ENCODE measurements around the gene TYRP1. TPM values are rescaled to one million over a fixed set of nuclear protein-coding genes. Genes with fewer than 3 reads are reported as not detected.

TYRP1 gene
- polyA plus RNA-seq = 0.37 TPM
- long read RNA-seq, donor 1 = 0 reads
- long read RNA-seq, donor 2 = 0 reads
- long read RNA-seq, donor 3 = 0 reads
- long read RNA-seq, donor 4 = 0 reads
- long read RNA-seq, donor 5 = 0 reads
- long read RNA-seq, donor 6 = 0 reads
- long read RNA-seq, donor 7 = 0 reads
- long read RNA-seq, donor 8 = 0 reads
- long read RNA-seq, donor 9 = 0 reads
- long read RNA-seq, donor 10 = 0 reads
- long read RNA-seq, donor 11 = 0 reads

DNA sequence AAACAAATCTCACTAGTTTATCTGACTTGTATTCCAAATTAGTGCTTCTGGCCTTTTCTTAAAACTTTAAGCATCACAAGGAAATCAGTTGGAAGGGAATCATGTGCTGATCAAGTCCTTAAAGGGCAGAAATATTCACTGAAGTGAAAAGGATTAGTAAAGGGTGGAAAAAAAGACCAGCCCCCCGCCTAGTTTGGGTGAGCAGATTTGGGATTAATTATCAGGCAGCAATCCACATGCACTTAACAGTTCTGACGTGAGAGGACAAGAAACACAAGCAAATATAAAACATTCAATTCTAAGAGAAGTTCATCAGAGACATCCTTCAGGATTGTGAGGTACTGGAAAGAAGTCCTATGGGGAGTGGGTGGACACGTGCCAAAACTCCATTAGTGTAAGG lies at the start of gene TYRP1:
Gene TYRP1 (plus strand): TSS at position 245 of the 400 bp plus-strand sequence. CDS start 612 bp downstream, outside the sequence.
- Histone ChIP-seq H3K9me3 (ENCODE audit: control insufficient read depth, low read depth, low read length) (no peaks in the 10 kb centered on the region), H3K4me3 (ENCODE audit: low read length) (no peak within 1 kb of the TSS), H3K27me3 (ENCODE audit: control insufficient read depth, insufficient read depth, low read length) (no peaks in the 10 kb centered on the region), H3K4me1 (ENCODE audit: control insufficient read depth, insufficient read depth, low read length) (no peaks in the 10 kb centered on the region), H3K36me3 (ENCODE audit: control insufficient read depth, insufficient read depth, low read length) (no peaks in the 10 kb centered on the region), H3K27ac (ENCODE audit: low read length) (no peak within 1 kb of the TSS)
- 80% methylated on average over 1 of the region's 3 CpGs for WGBS (ENCODE audit: insufficient coverage, low lambda C conversion rate)
- DNase-seq = no peak

GRCh38 chr9:12643686-12644085 lies 49.5 kb upstream of the TYRP1 start:
- no peaks in the 10 kb centered on the region for H3K36me3 ChIP-seq (ENCODE audit: control insufficient read depth, insufficient read depth, low read length)
- no peak overlapping the region for H3K4me3 ChIP-seq (ENCODE audit: low read length)
- DNase-seq = no peak
- no peak overlapping the region for H3K27ac ChIP-seq (ENCODE audit: low read length)
- H3K4me1 ChIP-seq (ENCODE audit: control insufficient read depth, insufficient read depth, low read length) = no peaks in the 10 kb centered on the region
- H3K9me3 ChIP-seq (ENCODE audit: control insufficient read depth, low read depth, low read length) = no peaks in the 10 kb centered on the region
- H3K27me3 ChIP-seq (ENCODE audit: control insufficient read depth, insufficient read depth, low read length) = no peaks in the 10 kb centered on the region

- no peaks in the 10 kb centered on the region for H3K9me3 ChIP-seq (ENCODE audit: control insufficient read depth, low read depth, low read length)
- no peaks in the 10 kb centered on the region for H3K4me1 ChIP-seq (ENCODE audit: control insufficient read depth, insufficient read depth, low read length)
- no peaks in the 10 kb centered on the region for H3K27me3 ChIP-seq (ENCODE audit: control insufficient read depth, insufficient read depth, low read length)
- H3K4me3 ChIP-seq (ENCODE audit: low read length) = no peak overlapping the region
- no peak for DNase-seq
- WGBS (ENCODE audit: insufficient coverage, low lambda C conversion rate) = no CpG with 5 or more reads among the region's 1 CpG
- no peak overlapping the region for H3K27ac ChIP-seq (ENCODE audit: low read length)
- no peaks in the 10 kb centered on the region for H3K36me3 ChIP-seq (ENCODE audit: control insufficient read depth, insufficient read depth, low read length)
These were observed 44.3 kb upstream of the TYRP1 start for GRCh38 chr9:12648925-12649324.

DNA sequence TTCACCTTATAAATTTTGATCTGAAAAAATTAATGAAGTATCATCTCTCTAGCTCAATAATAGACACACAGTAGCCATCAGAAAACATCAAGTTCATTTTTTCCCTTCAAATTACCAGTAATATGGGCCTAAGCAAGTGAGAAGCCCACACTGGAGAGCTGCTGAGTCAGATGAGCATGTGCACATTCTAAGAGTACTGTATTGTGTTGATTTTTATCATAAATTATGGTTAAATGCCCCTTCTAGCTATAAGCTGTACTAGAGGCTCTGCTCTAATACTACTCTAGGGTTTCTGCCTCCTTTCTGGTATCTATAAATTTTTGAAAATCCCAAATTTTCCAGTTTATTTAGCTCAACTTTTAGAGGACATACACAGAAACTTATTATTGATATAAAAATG lies 42.1 kb upstream of the TYRP1 start:
- no peak overlapping the region for H3K27ac ChIP-seq (ENCODE audit: low read length)
- no peaks in the 10 kb centered on the region for H3K27me3 ChIP-seq (ENCODE audit: control insufficient read depth, insufficient read depth, low read length)
- H3K9me3 ChIP-seq (ENCODE audit: control insufficient read depth, low read depth, low read length) = no peaks in the 10 kb centered on the region
- H3K4me3 ChIP-seq (ENCODE audit: low read length) = no peak overlapping the region
- H3K36me3 ChIP-seq (ENCODE audit: control insufficient read depth, insufficient read depth, low read length) = no peaks in the 10 kb centered on the region
- no peak for DNase-seq
- H3K4me1 ChIP-seq (ENCODE audit: control insufficient read depth, insufficient read depth, low read length) = no peaks in the 10 kb centered on the region

- DNase-seq = no peak
- H3K4me1 ChIP-seq (ENCODE audit: control insufficient read depth, insufficient read depth, low read length) = no peaks in the 10 kb centered on the region
- no peak overlapping the region for H3K4me3 ChIP-seq (ENCODE audit: low read length)
- peaks cover 2% of the 10 kb centered on the region for H3K9me3 ChIP-seq (ENCODE audit: control insufficient read depth, low read depth, low read length)
- H3K27me3 ChIP-seq (ENCODE audit: control insufficient read depth, insufficient read depth, low read length) = no peaks in the 10 kb centered on the region
- WGBS (ENCODE audit: insufficient coverage, low lambda C conversion rate) = 50% methylated on average over 1 of the region's 2 CpGs
- H3K27ac ChIP-seq (ENCODE audit: low read length) = no peak overlapping the region
- no peaks in the 10 kb centered on the region for H3K36me3 ChIP-seq (ENCODE audit: control insufficient read depth, insufficient read depth, low read length)
These were observed 40.2 kb upstream of the TYRP1 start for GRCh38 chr9:12652973-12653372.

- H3K4me1 ChIP-seq (ENCODE audit: control insufficient read depth, insufficient read depth, low read length) = no peaks in the 10 kb centered on the region
- WGBS (ENCODE audit: insufficient coverage, low lambda C conversion rate) = no CpG with 5 or more reads among the region's 2 CpGs
- DNase-seq = no peak
- H3K4me3 ChIP-seq (ENCODE audit: low read length) = no peak overlapping the region
- H3K36me3 ChIP-seq (ENCODE audit: control insufficient read depth, insufficient read depth, low read length) = no peaks in the 10 kb centered on the region
- no peak overlapping the region for H3K27ac ChIP-seq (ENCODE audit: low read length)
- H3K9me3 ChIP-seq (ENCODE audit: control insufficient read depth, low read depth, low read length) = peaks cover 5% of the 10 kb centered on the region
- no peaks in the 10 kb centered on the region for H3K27me3 ChIP-seq (ENCODE audit: control insufficient read depth, insufficient read depth, low read length)
These were observed 36.4 kb upstream of the TYRP1 start for GRCh38 chr9:12656803-12657202.

DNA sequence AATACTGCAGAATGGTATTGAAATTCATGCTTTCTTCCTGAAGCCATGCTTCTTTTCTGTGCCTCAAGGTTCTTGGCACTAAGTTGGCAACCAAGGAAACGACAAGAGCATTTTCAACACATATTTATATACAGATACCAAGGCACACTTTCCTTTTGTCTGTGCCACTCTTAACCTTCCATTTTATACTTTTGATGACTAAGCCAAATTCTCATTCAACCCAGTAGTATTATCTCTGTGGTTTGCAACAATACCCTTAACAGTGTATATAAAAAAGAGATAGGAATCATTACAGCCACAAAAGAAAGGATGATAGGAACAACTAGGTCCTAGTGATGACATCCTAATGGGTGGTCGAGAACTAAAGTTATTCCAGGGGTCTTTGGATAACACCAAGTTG lies 36.0 kb upstream of the TYRP1 start:
- H3K9me3 ChIP-seq (ENCODE audit: control insufficient read depth, low read depth, low read length) = peaks cover 5% of the 10 kb centered on the region
- DNase-seq = no peak
- no peaks in the 10 kb centered on the region for H3K4me1 ChIP-seq (ENCODE audit: control insufficient read depth, insufficient read depth, low read length)
- H3K27me3 ChIP-seq (ENCODE audit: control insufficient read depth, insufficient read depth, low read length) = no peaks in the 10 kb centered on the region
- no peak overlapping the region for H3K27ac ChIP-seq (ENCODE audit: low read length)
- no CpG with 5 or more reads among the region's 2 CpGs for WGBS (ENCODE audit: insufficient coverage, low lambda C conversion rate)
- no peaks in the 10 kb centered on the region for H3K36me3 ChIP-seq (ENCODE audit: control insufficient read depth, insufficient read depth, low read length)
- H3K4me3 ChIP-seq (ENCODE audit: low read length) = no peak overlapping the region

DNA sequence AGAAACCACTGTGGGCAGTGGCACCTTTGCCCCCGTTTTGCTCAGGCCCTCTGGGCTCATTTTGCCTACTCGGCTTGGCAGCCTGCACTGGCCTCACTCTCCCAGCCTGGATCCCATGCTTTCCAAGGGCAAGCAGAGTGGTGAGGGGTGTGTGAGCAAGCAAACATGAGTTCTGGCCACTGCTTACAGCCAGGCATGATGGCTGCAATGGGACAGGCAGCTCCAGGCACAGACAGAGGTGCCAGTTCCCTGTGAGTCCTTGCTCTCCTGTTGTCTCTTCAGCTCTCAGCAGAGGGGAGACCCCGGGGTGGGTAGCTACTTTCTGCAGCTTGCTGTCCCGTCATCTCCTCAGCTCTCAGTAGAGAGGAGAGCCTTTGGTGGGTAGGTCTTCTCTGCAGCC lies 35.2 kb upstream of the TYRP1 start:
- DNase-seq = no peak
- H3K27ac ChIP-seq (ENCODE audit: low read length) = no peak overlapping the region
- H3K36me3 ChIP-seq (ENCODE audit: control insufficient read depth, insufficient read depth, low read length) = no peaks in the 10 kb centered on the region
- no peak overlapping the region for H3K4me3 ChIP-seq (ENCODE audit: low read length)
- no peaks in the 10 kb centered on the region for H3K4me1 ChIP-seq (ENCODE audit: control insufficient read depth, insufficient read depth, low read length)
- H3K9me3 ChIP-seq (ENCODE audit: control insufficient read depth, low read depth, low read length) = peaks cover 5% of the 10 kb centered on the region
- WGBS (ENCODE audit: insufficient coverage, low lambda C conversion rate) = no CpG with 5 or more reads among the region's 4 CpGs
- no peaks in the 10 kb centered on the region for H3K27me3 ChIP-seq (ENCODE audit: control insufficient read depth, insufficient read depth, low read length)

GRCh38 chr9:12658531-12659209 lies 34.5 kb upstream of the TYRP1 start:
- peaks cover 5% of the 10 kb centered on the region for H3K9me3 ChIP-seq (ENCODE audit: control insufficient read depth, low read depth, low read length)
- no peak overlapping the region for H3K4me3 ChIP-seq (ENCODE audit: low read length)
- H3K36me3 ChIP-seq (ENCODE audit: control insufficient read depth, insufficient read depth, low read length) = no peaks in the 10 kb centered on the region
- no peak overlapping the region for H3K27ac ChIP-seq (ENCODE audit: low read length)
- no peak for DNase-seq
- no peaks in the 10 kb centered on the region for H3K4me1 ChIP-seq (ENCODE audit: control insufficient read depth, insufficient read depth, low read length)
- H3K27me3 ChIP-seq (ENCODE audit: control insufficient read depth, insufficient read depth, low read length) = no peaks in the 10 kb centered on the region
- no CpG with 5 or more reads among the region's 10 CpGs for WGBS (ENCODE audit: insufficient coverage, low lambda C conversion rate)

DNA sequence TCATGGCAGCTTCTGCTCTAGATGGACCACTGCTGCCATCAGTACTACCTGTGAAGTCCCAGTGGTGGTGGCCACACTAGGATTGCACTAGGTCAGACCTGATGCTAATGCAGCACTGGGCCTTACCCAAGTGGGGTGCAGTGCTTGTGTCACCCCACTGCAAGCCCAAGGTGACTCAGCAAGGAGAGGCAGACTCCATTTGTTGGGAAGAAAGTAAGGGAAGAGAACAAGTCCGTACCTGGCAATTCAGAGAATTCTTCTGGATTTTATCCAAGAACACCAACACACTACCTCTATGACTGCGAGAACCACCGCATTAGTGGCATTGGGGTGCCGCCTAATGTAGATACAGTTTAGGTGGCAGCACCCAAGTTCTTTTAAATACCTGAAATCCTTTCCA lies 34.0 kb upstream of the TYRP1 start:
- Histone ChIP-seq H3K36me3 (ENCODE audit: control insufficient read depth, insufficient read depth, low read length) (no peaks in the 10 kb centered on the region), H3K9me3 (ENCODE audit: control insufficient read depth, low read depth, low read length) (peaks cover 5% of the 10 kb centered on the region), H3K27me3 (ENCODE audit: control insufficient read depth, insufficient read depth, low read length) (no peaks in the 10 kb centered on the region), H3K4me1 (ENCODE audit: control insufficient read depth, insufficient read depth, low read length) (no peaks in the 10 kb centered on the region), H3K4me3 (ENCODE audit: low read length) (no peak overlapping the region), H3K27ac (ENCODE audit: low read length) (no peak overlapping the region)
- DNase-seq = no peak
- no CpG with 5 or more reads among the region's 4 CpGs for WGBS (ENCODE audit: insufficient coverage, low lambda C conversion rate)

DNA sequence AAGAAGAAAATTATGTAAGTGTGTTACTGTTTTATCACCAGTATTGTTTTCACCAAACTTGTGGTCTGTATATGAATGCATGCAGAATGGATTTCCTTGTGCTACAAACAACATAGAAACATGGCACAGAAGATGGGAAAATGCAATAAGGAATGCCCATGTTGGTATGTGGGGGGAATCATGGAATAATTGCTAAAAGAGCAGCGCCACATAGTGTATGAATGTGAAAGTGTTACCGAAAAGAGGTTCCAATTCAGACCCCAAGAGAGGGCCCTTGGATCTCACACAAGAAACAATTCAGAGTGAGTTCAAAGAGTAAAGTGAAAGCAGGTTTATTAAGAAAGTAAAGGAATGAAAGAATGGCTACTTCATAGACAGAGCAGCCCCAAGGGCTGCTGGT lies 26.4 kb upstream of the TYRP1 start:
- Histone ChIP-seq H3K4me1 (ENCODE audit: control insufficient read depth, insufficient read depth, low read length) (no peaks in the 10 kb centered on the region), H3K27ac (ENCODE audit: low read length) (no peak overlapping the region), H3K9me3 (ENCODE audit: control insufficient read depth, low read depth, low read length) (no peaks in the 10 kb centered on the region), H3K27me3 (ENCODE audit: control insufficient read depth, insufficient read depth, low read length) (no peaks in the 10 kb centered on the region), H3K4me3 (ENCODE audit: low read length) (no peak overlapping the region), H3K36me3 (ENCODE audit: control insufficient read depth, insufficient read depth, low read length) (no peaks in the 10 kb centered on the region)
- no peak for DNase-seq
- 74% methylated on average over 2 of the region's 2 CpGs for WGBS (ENCODE audit: insufficient coverage, low lambda C conversion rate)
